HG02938 (cell line): ENCODE results near the gene COL27A1.

Experiments used
- ATAC-seq: cut with Tn5 transposase; IDR thresholded peaks from one replicate; pipeline ENCODE4 v1.9.1; 2021; ENCODE audit warnings: mild to moderate bottlenecking, moderate library complexity; ENCODE audit not compliant: unreplicated experiment

Gene COL27A1

DNA sequence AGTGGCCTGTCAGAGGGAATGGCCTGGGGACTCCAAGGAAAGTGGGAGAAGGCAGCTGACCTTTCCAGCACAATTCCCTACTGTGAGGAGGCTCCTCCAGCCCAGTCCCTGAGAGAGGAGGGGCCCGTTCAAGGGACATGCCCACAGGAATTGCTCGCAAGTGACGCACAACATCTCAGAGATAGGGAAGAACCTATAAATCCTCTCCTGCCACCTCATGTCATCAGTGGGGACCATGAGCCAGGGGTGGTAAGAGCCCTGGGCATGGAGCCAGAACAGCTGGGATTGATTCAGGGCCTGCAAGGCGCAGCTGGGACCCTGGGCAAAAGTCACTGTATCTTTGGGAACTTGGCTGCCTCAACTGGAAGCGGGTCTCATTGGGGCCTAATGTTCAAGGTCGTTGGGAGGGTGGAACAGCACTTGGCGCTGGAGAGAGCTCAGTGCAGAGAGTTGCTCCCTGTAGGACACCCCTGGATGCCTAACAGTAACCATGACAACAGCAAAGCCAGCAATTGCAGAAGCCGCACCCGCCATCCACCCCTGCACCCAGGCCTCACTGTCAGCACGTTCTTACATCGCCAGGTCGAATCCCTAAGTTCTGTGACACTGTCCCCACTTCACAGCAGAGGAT, 126.3 kb downstream of the COL27A1 start:
- ATAC-seq = no peak

GRCh38 chr9:114282104-114282485, 126.8 kb downstream of the COL27A1 start:
- ATAC-seq = no peak

DNA sequence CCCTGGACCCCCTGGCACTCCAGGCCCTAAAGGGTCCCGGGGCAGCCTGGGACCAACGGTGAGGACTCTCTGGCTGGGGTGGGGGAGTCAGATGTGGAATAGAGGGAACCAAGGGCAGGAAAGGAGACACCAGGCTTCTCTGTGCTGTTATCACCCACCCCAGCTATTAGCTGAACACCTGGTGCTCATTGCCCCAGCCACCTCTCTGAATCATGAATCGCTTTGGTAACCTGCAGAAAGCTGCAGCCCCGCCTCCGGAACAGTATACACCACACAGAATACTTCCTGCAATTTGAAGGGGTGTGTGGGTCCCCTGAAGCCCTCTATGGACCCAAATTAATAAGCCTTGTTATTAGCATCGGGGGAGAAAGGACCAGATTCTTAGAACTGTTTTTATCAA, 127.2 kb downstream of the COL27A1 start:
- no peak for ATAC-seq

- ATAC-seq = no peak
Measured at GRCh38 chr9:114282926-114283325, 127.6 kb downstream of the COL27A1 start.

DNA sequence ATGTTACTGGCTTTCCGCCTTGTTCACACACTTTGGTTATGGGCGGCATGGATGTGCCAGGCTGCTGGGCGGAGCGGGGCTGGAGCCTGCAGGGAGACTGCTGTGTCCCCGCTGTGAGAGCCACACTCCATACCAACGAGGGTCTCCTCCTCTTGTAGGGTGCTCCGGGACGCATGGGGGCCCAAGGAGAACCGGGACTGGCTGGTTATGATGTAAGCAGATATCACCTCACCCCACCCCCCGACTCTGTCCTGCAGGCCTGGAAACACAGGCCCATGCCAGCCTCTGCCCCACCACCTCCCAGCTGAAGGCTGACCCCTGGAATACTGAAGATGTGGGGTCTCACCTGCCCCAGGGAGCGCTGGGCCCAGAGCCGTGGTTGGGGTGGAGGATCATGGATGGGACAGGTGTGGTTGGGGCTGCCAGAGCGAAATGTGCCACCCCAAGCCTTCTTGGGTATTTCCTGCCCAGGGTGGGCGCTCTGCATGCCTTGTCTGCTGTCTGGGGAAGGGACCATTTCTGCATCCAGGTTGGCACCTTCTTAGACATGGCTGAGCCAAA, 128.3 kb downstream of the COL27A1 start:
- no peak for ATAC-seq

DNA sequence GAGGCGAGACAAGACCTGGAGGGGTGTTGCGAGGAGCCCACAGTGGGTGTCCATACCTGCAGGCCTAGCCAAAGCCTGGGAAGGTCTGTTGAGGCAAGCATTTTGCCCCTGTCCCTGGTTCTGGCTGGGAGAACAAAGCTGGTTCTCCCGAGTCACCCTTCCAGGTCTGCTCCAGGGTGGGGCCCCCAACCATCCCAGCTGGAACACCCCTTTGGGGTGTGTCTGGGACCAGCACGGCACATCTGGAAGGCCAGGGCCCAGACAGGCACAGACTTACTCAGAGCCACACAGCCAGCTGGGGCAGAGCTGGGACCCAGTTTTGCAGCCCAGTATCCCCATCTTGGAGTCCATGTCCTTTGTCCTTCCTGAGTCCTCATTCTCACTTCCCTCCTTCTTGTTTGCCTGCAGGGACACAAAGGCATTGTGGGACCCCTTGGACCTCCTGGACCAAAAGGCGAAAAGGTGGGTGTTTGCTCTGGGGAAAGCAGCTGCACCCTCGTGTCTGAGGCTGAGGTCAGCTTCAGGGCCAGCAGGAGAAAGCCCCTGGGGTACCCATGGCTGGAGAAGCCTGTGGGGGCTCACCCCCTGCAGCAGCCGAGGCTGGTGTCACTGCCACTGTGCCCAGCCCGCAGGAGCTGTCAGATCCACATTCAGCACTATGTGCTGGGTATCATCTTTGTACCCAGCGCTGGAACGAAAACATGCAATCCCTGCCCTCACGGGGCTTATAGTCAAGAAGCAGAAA, 129.2 kb downstream of the COL27A1 start:
- no peak for ATAC-seq

GRCh38 chr9:114285166-114285867, 130.0 kb downstream of the COL27A1 start:
- ATAC-seq = no peak

DNA sequence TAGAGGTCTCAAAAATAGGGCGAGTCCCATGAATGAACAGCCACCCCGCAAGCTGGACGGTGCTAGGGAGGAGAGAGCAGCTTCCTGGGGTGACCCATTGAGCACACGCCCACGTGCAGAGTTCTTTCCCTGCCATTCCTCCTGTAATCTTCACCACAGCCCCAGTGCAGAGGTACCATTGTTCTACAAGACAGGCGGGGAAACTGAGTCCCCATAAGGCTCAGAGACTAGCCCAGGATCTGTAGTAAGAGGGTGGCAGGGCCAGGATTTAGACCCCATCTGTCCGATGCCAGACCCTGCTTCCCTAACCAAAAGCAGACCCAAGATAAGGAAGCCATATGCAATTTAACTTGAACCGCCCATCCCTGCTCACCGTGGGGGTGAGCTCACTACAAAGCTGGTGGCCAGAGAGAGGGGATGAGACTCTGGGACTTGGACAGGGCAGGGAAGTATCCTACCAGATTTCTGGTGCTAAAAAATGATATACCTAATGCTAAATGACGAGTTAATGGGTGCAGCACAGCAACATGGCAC, 130.9 kb downstream of the COL27A1 start:
- ATAC-seq = no peak

GRCh38 chr9:114287001-114287762, 131.8 kb downstream of the COL27A1 start:
- no peak for ATAC-seq

DNA sequence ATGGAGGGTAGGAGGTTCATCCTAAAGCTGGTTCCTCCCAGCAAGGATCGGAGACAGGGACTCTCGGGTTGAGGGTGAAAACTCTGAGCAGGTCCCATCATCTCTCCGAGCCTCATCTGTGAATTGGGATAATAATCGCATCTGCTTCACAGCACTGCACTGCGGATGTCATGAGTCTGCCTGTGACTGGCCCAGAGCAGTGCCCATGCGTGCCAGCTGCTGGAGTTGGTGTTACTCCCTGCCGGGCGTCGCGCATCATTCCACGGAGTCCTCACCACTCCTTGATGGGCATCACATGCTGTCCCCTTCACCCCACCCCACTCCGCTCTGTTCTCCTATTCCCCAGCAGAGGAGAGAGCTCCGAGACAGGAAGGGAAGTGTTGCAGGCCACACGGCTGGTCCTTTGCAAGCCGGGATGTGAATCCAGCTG, 132.4 kb downstream of the COL27A1 start:
- ATAC-seq = no peak

- no peak for ATAC-seq
Measured at GRCh38 chr9:114288193-114289091, 133.1 kb downstream of the COL27A1 start.

DNA sequence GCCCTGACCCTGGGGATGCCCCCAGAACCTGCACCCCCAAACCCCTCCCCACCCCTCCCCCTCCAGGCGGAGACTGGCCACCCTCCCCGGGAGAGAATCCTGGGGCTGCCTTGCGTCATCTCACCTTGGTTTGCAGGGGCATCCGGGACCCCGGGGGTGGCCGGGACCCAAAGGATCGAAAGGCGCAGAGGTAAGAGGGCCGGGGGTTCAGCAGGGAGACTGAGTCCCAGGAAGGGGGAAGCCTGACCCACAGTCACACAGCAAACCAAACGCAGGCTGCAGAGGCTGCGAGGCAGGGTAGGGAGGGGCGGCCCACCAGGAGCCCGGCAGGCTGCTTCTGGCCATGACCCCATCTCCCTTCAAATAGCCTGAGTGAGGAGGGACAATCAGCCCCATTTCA, 133.8 kb downstream of the COL27A1 start:
- ATAC-seq = no peak

- no peak for ATAC-seq
Measured at GRCh38 chr9:114289571-114290481, 134.5 kb downstream of the COL27A1 start.

DNA sequence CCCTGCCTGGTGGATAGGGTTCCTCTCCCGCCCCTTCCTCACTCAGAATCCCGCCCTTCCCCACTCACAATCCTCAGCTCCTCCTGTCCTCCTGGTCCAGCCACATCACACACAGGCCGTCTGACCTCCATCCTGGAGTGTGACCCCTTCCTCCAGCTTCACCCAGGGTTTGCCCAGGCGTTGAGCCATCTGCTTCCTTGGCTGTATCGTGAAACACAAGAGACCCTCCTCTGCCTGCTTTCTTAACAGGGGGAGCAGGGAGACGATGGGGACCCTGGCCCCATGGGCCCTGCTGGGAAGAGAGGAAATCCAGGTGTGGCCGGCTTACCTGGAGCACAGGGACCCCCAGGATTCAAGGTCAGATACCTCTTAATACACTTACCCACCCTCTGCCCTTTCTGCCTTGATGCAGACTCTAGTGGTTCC, 135.2 kb downstream of the COL27A1 start:
- no peak for ATAC-seq

DNA sequence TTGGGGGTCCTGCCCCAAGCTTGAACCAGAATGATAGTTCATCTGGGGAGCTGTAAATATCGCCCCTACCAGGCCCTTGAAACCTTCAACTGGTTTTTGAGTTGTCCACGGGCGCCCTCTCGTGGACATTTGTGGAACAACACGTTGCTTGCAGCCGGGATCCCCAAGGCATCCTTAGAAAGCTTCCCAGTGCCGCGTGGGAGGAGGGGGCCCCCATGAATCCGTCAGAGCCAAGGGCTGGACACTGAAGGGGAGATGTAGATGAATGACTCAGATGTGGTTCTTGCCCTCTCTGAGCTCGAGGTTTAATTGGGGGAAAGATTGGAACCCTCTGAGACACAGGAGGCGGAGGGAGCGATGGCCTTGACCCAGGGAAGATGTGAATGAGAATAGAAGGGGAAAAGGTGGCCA, 135.7 kb downstream of the COL27A1 start:
- ATAC-seq = no peak

- no peak for ATAC-seq
Measured at GRCh38 chr9:114291886-114292590, 136.7 kb downstream of the COL27A1 start.

- ATAC-seq = no peak
Measured at GRCh38 chr9:114294664-114295063, 139.3 kb downstream of the COL27A1 start.

DNA sequence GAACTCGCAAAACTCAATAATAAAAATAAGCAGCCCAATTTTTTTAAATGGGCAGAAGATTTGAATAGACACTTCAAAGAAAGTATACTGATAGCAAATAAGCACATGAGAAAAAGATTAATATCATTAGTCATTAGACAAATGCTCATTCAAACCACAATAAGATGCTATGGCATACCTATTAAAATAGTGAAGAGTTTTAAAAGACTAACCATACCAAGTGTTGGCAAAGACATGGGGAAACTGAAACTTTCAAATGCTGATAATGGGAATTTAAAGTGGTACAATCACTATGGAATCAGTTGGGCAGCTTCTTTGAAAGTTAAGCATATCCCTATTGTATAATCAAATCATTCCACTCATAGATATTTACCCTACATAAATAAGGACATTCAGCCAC, 141.0 kb downstream of the COL27A1 start:
- ATAC-seq = no peak
